ENCODE measurements around the gene P2RY6.

- TF ChIP-seq POLR2A (IDR thresholded peaks at IDR 0.05; ENCODE audit: extremely low read depth, insufficient read length) (no peak), CTCF (IDR thresholded peaks at IDR 0.05; ENCODE audit: low read depth, low read length) (no peak), MAX (IDR thresholded peaks at IDR 0.05; ENCODE audit: low read depth, low read length) (no peak), MYC (IDR thresholded peaks at IDR 0.05; ENCODE audit: low read depth, low read length) (no peak)
Observed at GRCh38 chr11:73226297-73227006, 45.7 kb upstream of the P2RY6 start.
